ENCODE measurements around the gene IBSP.

The IBSP gene

GRCh38 chr4:87835197-87835596, 35.8 kb downstream of the IBSP start:
- intact Hi-C loops (cut with DNase I) = no loop called here
- DNase-seq = no peak

GRCh38 chr4:87835743-87836142, 36.4 kb downstream of the IBSP start:
- intact Hi-C loops (cut with DNase I) = no loop called here
- DNase-seq = no peak

- DNase-seq = peak in 24 of 42 donors; percentile 10 to 68 (median 40)
- intact Hi-C loops (cut with DNase I) = no loop called here
These were observed 38.9 kb downstream of the IBSP start for GRCh38 chr4:87838205-87838604.

- DNase-seq = peak in 40 of 42 donors; percentile 11 to 77 (median 53)
- intact Hi-C loops (cut with DNase I) = no loop called here
These were observed 39.7 kb downstream of the IBSP start for GRCh38 chr4:87838890-87839591.

- intact Hi-C loops (cut with DNase I) = no loop called here
- DNase-seq = no peak
These were observed 40.2 kb downstream of the IBSP start for GRCh38 chr4:87839592-87839946.

- peak in 5 of 42 donors; percentile 27 to 63 (median 38) for DNase-seq
- intact Hi-C loops (cut with DNase I) = no loop called here
These were observed 40.8 kb downstream of the IBSP start for GRCh38 chr4:87840149-87840548.

- peak in 2 of 42 donors; percentile 7 to 36 for DNase-seq
- intact Hi-C loops (cut with DNase I) = no loop called here
These were observed 44.6 kb downstream of the IBSP start for GRCh38 chr4:87843936-87844335.

- DNase-seq = no peak
- intact Hi-C loops (cut with DNase I) = no loop called here
These were observed 45.1 kb downstream of the IBSP start for GRCh38 chr4:87844452-87844851.

GRCh38 chr4:87846226-87846625, 46.9 kb downstream of the IBSP start:
- DNase-seq = no peak
- intact Hi-C loops (cut with DNase I) = no loop called here

- peak in 41 of 42 donors; percentile 35 to 89 (median 74) for DNase-seq
- intact Hi-C loops (cut with DNase I) = loop anchor here (2.0 kb wide), 1 partner anchor 170 kb away; no protein-coding TSS in a partner anchor
These were observed 49.4 kb downstream of the IBSP start for GRCh38 chr4:87848622-87849351.

GRCh38 chr4:87849612-87850011, 50.3 kb downstream of the IBSP start:
- peak in 2 of 42 donors; percentile 16 to 18 for DNase-seq
- intact Hi-C loops (cut with DNase I) = loop anchor here (2.0 to 10.0 kb wide), 3 partner anchors 123 to 365 kb away; no protein-coding TSS in a partner anchor

GRCh38 chr4:87851332-87851731, 52.0 kb downstream of the IBSP start:
- intact Hi-C loops (cut with DNase I) = loop anchor here (5.0 to 10.0 kb wide), 2 partner anchors 121 to 363 kb away; no protein-coding TSS in a partner anchor
- peak in 6 of 42 donors; percentile 10 to 44 (median 24) for DNase-seq

GRCh38 chr4:87851953-87852352, 52.6 kb downstream of the IBSP start:
- intact Hi-C loops (cut with DNase I) = loop anchor here (5.0 to 10.0 kb wide), 2 partner anchors 120 to 363 kb away; no protein-coding TSS in a partner anchor
- no peak for DNase-seq

- intact Hi-C loops (cut with DNase I) = loop anchor here (5.0 to 10.0 kb wide), 2 partner anchors 119 to 362 kb away; no protein-coding TSS in a partner anchor
- peak in 5 of 42 donors; percentile 12 to 71 (median 34) for DNase-seq
These were observed 53.8 kb downstream of the IBSP start for GRCh38 chr4:87853108-87853507.

GRCh38 chr4:87853891-87854290, 54.5 kb downstream of the IBSP start:
- no peak for DNase-seq
- intact Hi-C loops (cut with DNase I) = loop anchor here (5.0 to 10.0 kb wide), 2 partner anchors 118 to 361 kb away; no protein-coding TSS in a partner anchor

GRCh38 chr4:87855559-87855958, 56.2 kb downstream of the IBSP start:
- DNase-seq = peak in 1 of 42 donors; percentile 40
- intact Hi-C loops (cut with DNase I) = loop anchor here (10.0 kb wide), 1 partner anchor 359 kb away; no protein-coding TSS in a partner anchor

GRCh38 chr4:87856816-87857215, 57.5 kb downstream of the IBSP start:
- intact Hi-C loops (cut with DNase I) = loop anchor here (10.0 kb wide), 1 partner anchor 358 kb away; no protein-coding TSS in a partner anchor
- DNase-seq = no peak

- no peak for DNase-seq
- intact Hi-C loops (cut with DNase I) = loop anchor here (10.0 kb wide), 1 partner anchor 357 kb away; no protein-coding TSS in a partner anchor
These were observed 58.4 kb downstream of the IBSP start for GRCh38 chr4:87857789-87858188.

Data from head of caudate nucleus (tissue), 42 donors.